Testis (tissue), 3 donors: ENCODE results near the gene PDGFC. TPM values are rescaled to one million over a fixed set of nuclear protein-coding genes. Genes with fewer than 3 reads are reported as not detected.

Experiments
- DNase-seq: peaks from one replicate; pipeline ENCODE4 v3.0.0-alpha.2; 2019
- H3K27ac ChIP-seq, 2 donors: fragments of 200-600 bp; sonication (generic); one replicate each; pipeline ENCODE4 v1.5.1; 2019
- H3K27me3 ChIP-seq: fragments of 200-600 bp; sonication (generic); one replicate; pipeline ENCODE4 v1.5.1; 2019
- H3K36me3 ChIP-seq: fragments of 200-600 bp; sonication (generic); one replicate; pipeline ENCODE4 v1.5.1; 2017; ENCODE audit warnings: low read depth; ENCODE audit errors: missing control alignments
- H3K4me1 ChIP-seq: fragments of 200-600 bp; sonication (generic); one replicate; pipeline ENCODE4 v1.5.1; 2019
- H3K4me3 ChIP-seq, 2 donors: fragments of 200-600 bp; sonication (generic); one replicate each; pipeline ENCODE4 v1.5.1; 2017 to 2019
- H3K9me3 ChIP-seq: fragments of 200-600 bp; sonication (generic); one replicate; pipeline ENCODE4 v1.5.1; 2017
- CTCF ChIP-seq, 3 experiments: fragments of 450-650 bp in 2 of 3; fragments of 200-600 bp in 1 of 3; sonication (generic) in 1 of 3; IDR thresholded peaks; one replicate each; pipeline ENCODE4 v1.5.1; 2016 to 2019; ENCODE audit warnings: antibody characterized with exemption in 3 of 3, mild to moderate bottlenecking in 2 of 3, moderate library complexity in 1 of 3
- POLR2A ChIP-seq: fragments of 450-650 bp; IDR thresholded peaks from one replicate; pipeline ENCODE4 v1.6.1; 2017; ENCODE audit warnings: antibody characterized with exemption, mild to moderate bottlenecking, moderate library complexity
- WGBS, 2 donors: methylation state at CpG; one replicate each; pipeline ENCODE4 v1.1.5; 2018; 5-methylcytosine and 5-hydroxymethylcytosine counted together
- intact Hi-C: fragments of 100-400 bp; cut with DNase I; formaldehyde crosslinking; loops from one replicate; pipeline ENCODE4 v1.15.1; 2023; ENCODE audit warnings: low total_unique reads
- polyA plus RNA-seq: library from polyadenylated mRNA; stranded (reverse); fragments of 350-450 nt; fragmentation: Illumina TruSeq; extraction: RNeasy Lipid Tissue Mini Kit (QIAGEN cat#74804); gene quantifications from one replicate; pipeline ENCODE4 v1.2.3, GENCODE V29; 2014; ENCODE audit warnings: low read depth, low replicate concordance; ENCODE audit not compliant: insufficient read depth
- total RNA-seq, 2 donors: library from RNA; depleted of rRNA; stranded (reverse); fragments of >200 nt; gene quantifications; one replicate each; pipeline ENCODE4 v1.2.3, GENCODE V29; 2016

The PDGFC gene
- total and polyA plus RNA-seq, 3 donors from 2014 or later: 7.8 to 13.8 (median 9.4) TPM

GRCh38 chr4:156931267-156931666 is 40.3 kb downstream of the PDGFC start:
- no peaks in the 10 kb centered on the region for H3K4me1 ChIP-seq
- WGBS, 2 donors: 23 to 55% methylated on average over 2 of the region's 2 CpGs
- no peaks in the 10 kb centered on the region for H3K9me3 ChIP-seq
- no peak overlapping the region for H3K4me3 ChIP-seq
- no peak for DNase-seq
- no peaks in the 10 kb centered on the region for H3K27me3 ChIP-seq
- intact Hi-C loops: no loop called here
- no peaks in the 10 kb centered on the region for H3K36me3 ChIP-seq
- H3K27ac ChIP-seq: no peak overlapping the region
- TF ChIP-seq CTCF (IDR thresholded peaks at IDR 0.05) (no peak), POLR2A (no peak)

GRCh38 chr4:156929386-156930105 is 42.1 kb downstream of the PDGFC start:
- Histone ChIP-seq H3K36me3 (no peaks in the 10 kb centered on the region), H3K9me3 (no peaks in the 10 kb centered on the region), H3K4me1 (no peaks in the 10 kb centered on the region), H3K27ac (no peak overlapping the region), H3K4me3 (no peak overlapping the region), H3K27me3 (no peaks in the 10 kb centered on the region)
- DNase-seq: no peak
- no peak for TF ChIP-seq CTCF (IDR thresholded peaks at IDR 0.05)
- TF ChIP-seq POLR2A: no peak
- intact Hi-C loops: no loop called here
- WGBS, 2 donors: 76 to 78% methylated on average over 3 of the region's 3 CpGs

- H3K9me3 ChIP-seq: no peaks in the 10 kb centered on the region
- intact Hi-C loops: no loop called here
- no peak for DNase-seq
- no peaks in the 10 kb centered on the region for H3K36me3 ChIP-seq
- TF ChIP-seq POLR2A (no peak), CTCF (IDR thresholded peaks at IDR 0.05) (no peak)
- H3K27ac ChIP-seq: no peak overlapping the region
- no peaks in the 10 kb centered on the region for H3K27me3 ChIP-seq
- H3K4me3 ChIP-seq: no peak overlapping the region
- no peaks in the 10 kb centered on the region for H3K4me1 ChIP-seq
These were observed 46.8 kb downstream of the PDGFC start for GRCh38 chr4:156924774-156925315.

GRCh38 chr4:156923525-156923924 is 48.1 kb downstream of the PDGFC start:
- Histone ChIP-seq H3K27me3 (no peaks in the 10 kb centered on the region), H3K4me1 (no peaks in the 10 kb centered on the region), H3K9me3 (no peaks in the 10 kb centered on the region), H3K4me3 (no peak overlapping the region), H3K27ac (no peak overlapping the region), H3K36me3 (no peaks in the 10 kb centered on the region)
- no peak for TF ChIP-seq CTCF (IDR thresholded peaks at IDR 0.05)
- no peak for TF ChIP-seq POLR2A
- DNase-seq: no peak
- intact Hi-C loops: no loop called here
- 90% methylated on average over 1 of the region's 1 CpG for WGBS, 2 donors

GRCh38 chr4:156915221-156915620 is 56.4 kb downstream of the PDGFC start:
- Histone ChIP-seq H3K4me3 (no peak overlapping the region), H3K27me3 (no peaks in the 10 kb centered on the region), H3K27ac (no peak overlapping the region), H3K36me3 (no peaks in the 10 kb centered on the region), H3K9me3 (no peaks in the 10 kb centered on the region), H3K4me1 (no peaks in the 10 kb centered on the region)
- intact Hi-C loops: no loop called here
- TF ChIP-seq POLR2A: no peak
- TF ChIP-seq CTCF (IDR thresholded peaks at IDR 0.05): no peak
- DNase-seq: no peak
- WGBS, 2 donors: 94% methylated on average over 2 of the region's 2 CpGs
